Lower lobe of right lung (tissue), 2 donors: ENCODE results near the gene LIX1L. TPM values are rescaled to one million over a fixed set of nuclear protein-coding genes. Genes with fewer than 3 reads are reported as not detected.

Experiments used
- ATAC-seq, 2 donors: fragments of 200-7000 bp; cut with Tn5 transposase; one replicate each; pipeline ENCODE4 v1.9.1; 2020 to 2022; ENCODE audit warnings: mild to moderate bottlenecking in 2 of 2, moderate library complexity in 2 of 2
- DNase-seq: peaks from one replicate; pipeline ENCODE4 v3.0.0-alpha.2; 2020
- H3K27ac ChIP-seq: fragments of 200-600 bp; one replicate; pipeline ENCODE4 v1.8.0; 2022
- H3K27me3 ChIP-seq: fragments of 200-600 bp; one replicate; pipeline ENCODE4 v1.8.0; 2022; ENCODE audit warnings: low read depth
- H3K36me3 ChIP-seq: fragments of 200-600 bp; one replicate; pipeline ENCODE4 v1.8.0; 2022; ENCODE audit warnings: mild to moderate bottlenecking
- H3K4me1 ChIP-seq: fragments of 200-600 bp; one replicate; pipeline ENCODE4 v1.8.0; 2022
- H3K4me3 ChIP-seq: fragments of 200-600 bp; one replicate; pipeline ENCODE4 v1.8.0; 2022; ENCODE audit warnings: mild to moderate bottlenecking
- H3K9me3 ChIP-seq: fragments of 200-600 bp; one replicate; pipeline ENCODE4 v1.8.0; 2022
- CTCF ChIP-seq: fragments of 200-600 bp; IDR thresholded peaks from one replicate; pipeline ENCODE4 v1.8.0; 2022; ENCODE audit warnings: antibody characterized with exemption, mild to moderate bottlenecking
- intact Hi-C: fragments of 100-400 bp; cut with DNase I; formaldehyde crosslinking; loops from one replicate; pipeline ENCODE4 v1.11.0; 2022
- total RNA-seq: library from RNA; stranded (reverse); fragmentation: NEBNext Ultra II Directional; extraction: Animal tissue kit (Norgen Biotek cat#: 25700); gene quantifications from one replicate; pipeline ENCODE4 v1.2.1, GENCODE V29; 2021
- donor health status: DM: no; HTN: yes; CAD: no; lungs with severe emphysema.

LIX1L gene
- total RNA-seq, 1 donor from 2014 or later: 30.9 TPM

GRCh38 chr1:145972580-145972979, 14.8 kb upstream of the LIX1L start:
- no peaks in the 10 kb centered on the region for H3K27me3 ChIP-seq
- H3K4me3 ChIP-seq: no peak overlapping the region
- ATAC-seq: no peak
- no peak overlapping the region for H3K27ac ChIP-seq
- no peak for DNase-seq
- H3K4me1 ChIP-seq: peaks cover 9% of the 10 kb centered on the region
- intact Hi-C loops: no loop called here
- no peak for TF ChIP-seq CTCF
- H3K9me3 ChIP-seq: no peaks in the 10 kb centered on the region
- no peaks in the 10 kb centered on the region for H3K36me3 ChIP-seq

GRCh38 chr1:145967288-145967687, 9.5 kb upstream of the LIX1L start:
- no peak overlapping the region for H3K27ac ChIP-seq
- no peak for DNase-seq
- ATAC-seq: no peak
- no peaks in the 10 kb centered on the region for H3K27me3 ChIP-seq
- intact Hi-C loops: no loop called here
- TF ChIP-seq CTCF: no peak
- H3K4me3 ChIP-seq: no peak overlapping the region
- no peaks in the 10 kb centered on the region for H3K9me3 ChIP-seq
- H3K4me1 ChIP-seq: peaks cover 30% of the 10 kb centered on the region
- H3K36me3 ChIP-seq: no peaks in the 10 kb centered on the region

GRCh38 chr1:145965119-145965744, 7.4 kb upstream of the LIX1L start:
- TF ChIP-seq CTCF: no peak
- intact Hi-C loops: no loop called here
- ATAC-seq: no peak
- H3K36me3 ChIP-seq: no peaks in the 10 kb centered on the region
- H3K27me3 ChIP-seq: no peaks in the 10 kb centered on the region
- H3K27ac ChIP-seq: peak overlapping the region; percentile 85
- H3K4me3 ChIP-seq: peak overlapping the region; percentile 66
- no peaks in the 10 kb centered on the region for H3K9me3 ChIP-seq
- DNase-seq: no peak
- H3K4me1 ChIP-seq: peaks cover 44% of the 10 kb centered on the region

- intact Hi-C loops: no loop called here
- no peaks in the 10 kb centered on the region for H3K36me3 ChIP-seq
- peaks cover 51% of the 10 kb centered on the region for H3K4me1 ChIP-seq
- DNase-seq: peak; percentile 99
- ATAC-seq: peak; percentile 95 to 96
- no peaks in the 10 kb centered on the region for H3K27me3 ChIP-seq
- TF ChIP-seq CTCF: no peak
- H3K27ac ChIP-seq: peak within 1 kb of the TSS; percentile 85
- no peaks in the 10 kb centered on the region for H3K9me3 ChIP-seq
- peak within 1 kb of the TSS; percentile 66 for H3K4me3 ChIP-seq
Measured at GRCh38 chr1:145964328-145965118, 6.7 kb upstream of the LIX1L start, which contains the start of the genes ANKRD34A and POLR3GL. Gene ANKRD34A (minus strand): TSS chr1:145964575. CDS start chr1:145961759, 2,816 bp downstream. Gene POLR3GL (plus strand): TSS chr1:145964690. CDS start chr1:145974866, 10,176 bp downstream.

- ATAC-seq: no peak
- Histone ChIP-seq H3K4me1 (peaks cover 54% of the 10 kb centered on the region), H3K27ac (peak overlapping the region; percentile 85), H3K27me3 (no peaks in the 10 kb centered on the region), H3K36me3 (no peaks in the 10 kb centered on the region), H3K4me3 (peak overlapping the region; percentile 66), H3K9me3 (no peaks in the 10 kb centered on the region)
- intact Hi-C loops: no loop called here
- no peak for DNase-seq
- no peak for TF ChIP-seq CTCF
Measured at GRCh38 chr1:145963265-145964019, 5.6 kb upstream of the LIX1L start.
